Bronchial epithelial cell (primary cell): ENCODE measurements around the gene TM2D3. TPM values are rescaled to one million over a fixed set of nuclear protein-coding genes. Genes with fewer than 3 reads are reported as not detected.

ENCODE experiments used
- DNase-seq: peaks from one replicate; pipeline ENCODE4 v3.0.0-alpha.2; 2010; ENCODE audit warnings: low read depth
- FAIRE-seq: peaks from 2 replicates; lab custom pipeline; 2011; peaks lifted over from hg19 to GRCh38; lab: Jason Lieb, UNC
- H3K27me3 ChIP-seq: 2 replicates; pipeline ENCODE4 v1.5.1; 2011; ENCODE audit warnings: low read length; ENCODE audit not compliant: control insufficient read depth, insufficient read depth
- H3K36me3 ChIP-seq: 2 replicates; pipeline ENCODE4 v1.5.1; 2011; ENCODE audit warnings: low read length; ENCODE audit not compliant: control insufficient read depth, insufficient read depth
- H3K4me3 ChIP-seq: 2 replicates; pipeline ENCODE4 v1.5.1; 2011; ENCODE audit warnings: mild to moderate bottlenecking, low read depth, low read length, control low read depth
- total RNA-seq: library from RNA; depleted of rRNA; stranded (reverse); fragments of >200 nt; gene quantifications from 2 replicates; pipeline ENCODE4 v1.2.1, GENCODE V29; 2014
- TF ChIP-seq, protein P1 (sequence below): IDR thresholded peaks from 2 replicates; pipeline ENCODE4 v1.5.1; 2011; ENCODE audit warnings: mild to moderate bottlenecking, moderate library complexity, low read length, control low read depth, inconsistent platforms; ENCODE audit not compliant: insufficient read depth, severe bottlenecking

The TM2D3 gene
- total RNA-seq, 1 donor from 2014 or later, result 21.6 TPM

DNA sequence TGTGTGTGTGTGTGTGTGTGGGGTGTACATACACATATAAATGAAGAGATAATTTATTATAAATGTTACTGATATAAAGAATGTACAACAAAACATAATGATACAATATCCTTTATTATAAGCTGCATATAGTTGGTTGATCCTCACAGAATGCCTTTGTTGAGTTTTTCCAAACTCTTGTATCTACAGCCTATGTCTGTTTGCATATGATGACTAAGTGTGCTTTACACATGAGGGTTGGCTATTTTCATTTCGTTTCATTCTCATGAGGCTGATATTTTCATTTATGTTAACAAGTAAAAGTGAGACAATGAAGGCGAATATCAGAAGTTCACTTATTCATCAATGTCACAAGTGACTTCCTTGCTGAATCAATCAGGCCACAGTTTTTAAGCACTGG, 45.1 kb downstream of the TM2D3 start:
- FAIRE-seq (no peak), DNase-seq (no peak)
- no peaks in the 10 kb centered on the region for H3K36me3 ChIP-seq
- no peaks in the 10 kb centered on the region for H3K27me3 ChIP-seq
- H3K4me3 ChIP-seq, result no peak overlapping the region
- TF ChIP-seq, protein P1, sequence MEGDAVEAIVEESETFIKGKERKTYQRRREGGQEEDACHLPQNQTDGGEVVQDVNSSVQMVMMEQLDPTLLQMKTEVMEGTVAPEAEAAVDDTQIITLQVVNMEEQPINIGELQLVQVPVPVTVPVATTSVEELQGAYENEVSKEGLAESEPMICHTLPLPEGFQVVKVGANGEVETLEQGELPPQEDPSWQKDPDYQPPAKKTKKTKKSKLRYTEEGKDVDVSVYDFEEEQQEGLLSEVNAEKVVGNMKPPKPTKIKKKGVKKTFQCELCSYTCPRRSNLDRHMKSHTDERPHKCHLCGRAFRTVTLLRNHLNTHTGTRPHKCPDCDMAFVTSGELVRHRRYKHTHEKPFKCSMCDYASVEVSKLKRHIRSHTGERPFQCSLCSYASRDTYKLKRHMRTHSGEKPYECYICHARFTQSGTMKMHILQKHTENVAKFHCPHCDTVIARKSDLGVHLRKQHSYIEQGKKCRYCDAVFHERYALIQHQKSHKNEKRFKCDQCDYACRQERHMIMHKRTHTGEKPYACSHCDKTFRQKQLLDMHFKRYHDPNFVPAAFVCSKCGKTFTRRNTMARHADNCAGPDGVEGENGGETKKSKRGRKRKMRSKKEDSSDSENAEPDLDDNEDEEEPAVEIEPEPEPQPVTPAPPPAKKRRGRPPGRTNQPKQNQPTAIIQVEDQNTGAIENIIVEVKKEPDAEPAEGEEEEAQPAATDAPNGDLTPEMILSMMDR, result no peak

GRCh38 chr15:101604124-101604874, 47.9 kb downstream of the TM2D3 start:
- no peaks in the 10 kb centered on the region for H3K36me3 ChIP-seq
- no peak overlapping the region for H3K4me3 ChIP-seq
- TF ChIP-seq, protein P1, result no peak
- peaks cover 2% of the 10 kb centered on the region for H3K27me3 ChIP-seq
- FAIRE-seq, result no peak
- DNase-seq, result no peak

GRCh38 chr15:101602801-101603200, 49.4 kb downstream of the TM2D3 start:
- DNase-seq, result no peak
- no peak for FAIRE-seq
- Histone ChIP-seq H3K4me3 (no peak overlapping the region), H3K36me3 (no peaks in the 10 kb centered on the region), H3K27me3 (peaks cover 2% of the 10 kb centered on the region)
- TF ChIP-seq, protein P1, result no peak

DNA sequence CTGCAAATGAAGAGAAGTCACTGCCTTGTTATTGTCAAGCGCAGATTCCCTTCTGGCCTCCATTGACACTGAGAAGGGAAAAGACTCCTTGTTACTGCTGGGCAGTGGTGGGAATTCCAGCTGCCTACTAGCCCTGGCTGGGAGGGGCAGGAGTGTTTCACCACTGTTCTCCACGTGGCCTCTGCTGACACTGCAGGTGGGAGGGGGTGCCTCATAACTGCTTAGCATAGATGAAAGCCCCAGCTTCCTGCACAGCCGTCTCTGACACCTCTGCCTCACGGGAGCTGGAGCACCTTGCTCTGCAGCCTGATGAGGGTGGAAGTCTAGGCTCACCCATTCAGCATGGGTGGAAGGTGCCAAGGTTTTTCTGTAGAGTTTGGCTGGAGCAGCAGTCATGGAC, 52.1 kb downstream of the TM2D3 start:
- FAIRE-seq, result no peak

DNA sequence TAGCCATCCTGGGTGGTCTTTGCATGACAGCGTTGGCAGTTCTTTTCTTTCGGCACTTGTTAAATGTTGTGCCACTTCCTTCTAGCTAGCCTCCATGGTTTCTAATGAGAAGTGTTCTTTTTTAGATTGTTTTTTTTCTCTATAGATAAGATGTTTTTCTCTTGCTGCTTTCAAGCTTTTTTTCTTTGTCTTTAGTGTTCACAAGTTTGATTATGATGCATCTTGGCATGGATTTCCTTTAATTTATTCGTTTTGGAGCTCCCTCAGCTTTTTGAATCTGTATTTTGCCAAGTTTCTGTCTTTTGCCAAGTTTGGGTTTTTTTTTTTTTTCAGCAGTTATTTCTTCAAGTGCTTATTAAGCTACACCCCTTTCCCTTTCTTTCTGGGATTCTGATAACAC, 53.1 kb downstream of the TM2D3 start:
- Histone ChIP-seq H3K4me3 (no peak overlapping the region), H3K27me3 (peaks cover 2% of the 10 kb centered on the region), H3K36me3 (no peaks in the 10 kb centered on the region)
- no peak for FAIRE-seq
- TF ChIP-seq, protein P1, result no peak
- no peak for DNase-seq

More for the DNA sequence above, 52.1 kb downstream of the TM2D3 start:
- TF ChIP-seq, protein P1, result no peak
- Histone ChIP-seq H3K27me3 (peaks cover 2% of the 10 kb centered on the region), H3K4me3 (no peak overlapping the region), H3K36me3 (no peaks in the 10 kb centered on the region)
- DNase-seq, result peak; percentile 10

- H3K36me3 ChIP-seq, result no peaks in the 10 kb centered on the region
- DNase-seq, result no peak
- no peak overlapping the region for H3K4me3 ChIP-seq
- no peak for FAIRE-seq
- TF ChIP-seq, protein P1, result no peak
- peaks cover 2% of the 10 kb centered on the region for H3K27me3 ChIP-seq
These were observed 54.7 kb downstream of the TM2D3 start for GRCh38 chr15:101597360-101597928.
